Measurements from ENCODE around the gene ASXL1.
A peak's percentile ranks its signal among the peaks of the same experiment; 100 is the strongest.
"Not testable (repeated sequence)": the region's sequence is repeated elsewhere in the genome, so short reads cannot be mapped to it uniquely, and the experiment has no call there.

ASXL1 gene

DNA sequence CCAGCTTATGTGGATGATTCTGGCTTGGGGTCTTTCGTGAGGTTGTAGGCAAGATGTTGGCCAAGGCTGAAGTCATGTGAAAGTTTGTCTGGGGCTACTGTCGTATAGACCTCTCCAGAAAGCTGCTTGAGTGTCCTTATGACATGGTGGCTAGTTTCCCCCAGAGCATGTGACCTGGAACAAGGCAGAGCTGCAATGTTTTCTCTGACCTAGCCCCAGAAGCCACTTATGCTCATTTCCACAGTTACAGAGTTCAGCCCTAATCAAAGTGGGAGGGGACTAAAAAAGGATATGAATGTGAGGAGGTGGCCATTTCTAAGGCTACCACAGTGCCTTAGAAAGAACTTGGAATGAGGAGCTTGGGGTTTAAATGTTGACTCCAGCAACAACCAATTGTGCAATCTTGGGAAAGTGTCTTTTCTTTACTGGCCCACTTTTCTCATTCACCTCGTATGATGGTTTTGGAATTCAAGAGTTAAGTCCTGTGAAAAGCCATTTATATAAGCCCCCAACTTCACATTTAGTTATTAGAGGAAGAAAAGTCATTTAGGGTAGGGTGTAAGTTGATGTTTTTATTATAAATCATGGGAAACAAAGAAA lies 5.9 kb upstream of the ASXL1 start:
- TF ChIP-seq ZC3H10 (CRISPR knock-in tag; IDR thresholded peaks at IDR 0.05) (no peak), CSDC2 (CRISPR knock-in tag; IDR thresholded peaks at IDR 0.05) (no peak)
- TF ChIP-seq, protein P1, sequence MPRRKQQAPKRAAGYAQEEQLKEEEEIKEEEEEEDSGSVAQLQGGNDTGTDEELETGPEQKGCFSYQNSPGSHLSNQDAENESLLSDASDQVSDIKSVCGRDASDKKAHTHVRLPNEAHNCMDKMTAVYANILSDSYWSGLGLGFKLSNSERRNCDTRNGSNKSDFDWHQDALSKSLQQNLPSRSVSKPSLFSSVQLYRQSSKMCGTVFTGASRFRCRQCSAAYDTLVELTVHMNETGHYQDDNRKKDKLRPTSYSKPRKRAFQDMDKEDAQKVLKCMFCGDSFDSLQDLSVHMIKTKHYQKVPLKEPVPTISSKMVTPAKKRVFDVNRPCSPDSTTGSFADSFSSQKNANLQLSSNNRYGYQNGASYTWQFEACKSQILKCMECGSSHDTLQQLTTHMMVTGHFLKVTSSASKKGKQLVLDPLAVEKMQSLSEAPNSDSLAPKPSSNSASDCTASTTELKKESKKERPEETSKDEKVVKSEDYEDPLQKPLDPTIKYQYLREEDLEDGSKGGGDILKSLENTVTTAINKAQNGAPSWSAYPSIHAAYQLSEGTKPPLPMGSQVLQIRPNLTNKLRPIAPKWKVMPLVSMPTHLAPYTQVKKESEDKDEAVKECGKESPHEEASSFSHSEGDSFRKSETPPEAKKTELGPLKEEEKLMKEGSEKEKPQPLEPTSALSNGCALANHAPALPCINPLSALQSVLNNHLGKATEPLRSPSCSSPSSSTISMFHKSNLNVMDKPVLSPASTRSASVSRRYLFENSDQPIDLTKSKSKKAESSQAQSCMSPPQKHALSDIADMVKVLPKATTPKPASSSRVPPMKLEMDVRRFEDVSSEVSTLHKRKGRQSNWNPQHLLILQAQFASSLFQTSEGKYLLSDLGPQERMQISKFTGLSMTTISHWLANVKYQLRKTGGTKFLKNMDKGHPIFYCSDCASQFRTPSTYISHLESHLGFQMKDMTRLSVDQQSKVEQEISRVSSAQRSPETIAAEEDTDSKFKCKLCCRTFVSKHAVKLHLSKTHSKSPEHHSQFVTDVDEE (CRISPR knock-in tag; IDR thresholded peaks at IDR 0.05), result no peak
- ATAC-seq, result no peak

DNA sequence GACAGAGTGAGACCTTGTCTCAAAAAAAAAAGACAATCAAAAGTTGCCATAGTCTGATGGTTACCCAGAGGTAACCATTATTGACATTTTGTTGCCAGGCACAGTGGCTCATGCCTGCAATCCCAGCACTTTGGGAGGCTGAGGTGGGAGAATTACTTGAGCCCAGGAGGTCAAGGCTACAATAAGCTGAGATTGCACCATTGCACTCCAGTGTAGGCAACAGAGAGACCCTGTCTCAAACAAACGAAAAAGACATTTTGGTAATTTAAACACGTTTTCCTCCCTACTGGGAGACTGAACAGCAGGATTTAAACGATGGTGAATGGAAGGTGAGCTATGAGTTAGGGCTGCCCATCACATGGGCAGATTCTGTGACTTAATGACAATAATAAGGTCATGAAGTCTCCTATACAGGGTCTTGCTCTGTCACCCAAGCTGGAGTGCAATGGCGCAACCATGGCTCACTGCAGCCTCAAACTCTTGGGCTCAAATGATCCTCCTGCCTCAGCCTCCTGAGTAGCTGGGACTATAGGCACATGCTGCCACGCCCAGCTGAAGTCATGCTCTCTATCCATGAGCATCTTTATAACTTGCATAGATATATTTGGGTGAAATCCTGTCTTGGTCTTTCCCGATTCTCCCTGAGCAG lies 4.2 kb upstream of the ASXL1 start:
- ATAC-seq, result no peak
- no peak for TF ChIP-seq GLIS3 (CRISPR knock-in tag; IDR thresholded peaks at IDR 0.05)
- no peak for TF ChIP-seq RARB (CRISPR knock-in tag; IDR thresholded peaks at IDR 0.05)

DNA sequence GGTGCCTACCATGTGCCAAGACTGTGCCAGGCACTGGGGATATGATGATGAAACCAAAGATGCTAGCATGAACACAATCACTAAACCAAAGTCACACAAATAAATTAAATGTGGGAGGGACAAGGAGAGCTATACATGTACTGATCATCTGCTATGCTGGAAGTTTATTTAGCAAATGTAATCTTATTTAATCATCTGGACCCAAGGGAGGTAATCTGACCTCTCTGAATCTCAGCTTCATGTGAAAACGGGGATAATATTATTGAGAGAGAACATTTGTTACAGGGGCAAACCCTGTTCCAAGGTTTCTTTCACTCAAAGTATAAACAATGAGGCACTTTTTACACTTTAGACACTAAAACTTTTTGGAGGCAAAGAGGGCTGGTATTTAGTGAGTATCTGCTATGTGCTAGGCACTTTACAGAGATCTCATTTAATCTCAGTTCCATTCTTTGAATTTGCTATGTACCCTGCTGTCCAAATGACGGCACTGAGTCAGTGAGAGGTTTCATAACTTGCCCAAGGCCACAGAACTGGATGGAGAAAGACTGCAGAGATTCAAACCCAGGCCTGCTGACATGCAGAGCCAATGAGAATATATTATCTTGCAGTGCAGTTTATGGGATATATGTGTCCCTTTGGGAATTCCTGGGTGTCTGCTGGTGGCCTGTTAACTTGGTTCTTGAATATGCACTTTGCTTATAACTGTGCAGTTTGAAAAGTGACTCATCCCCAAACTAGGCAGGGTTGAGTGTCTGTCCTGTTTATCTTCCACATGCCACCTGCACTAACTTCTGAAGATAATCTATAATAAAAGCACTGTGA lies 3.3 kb upstream of the ASXL1 start:
- TF ChIP-seq, protein P2, sequence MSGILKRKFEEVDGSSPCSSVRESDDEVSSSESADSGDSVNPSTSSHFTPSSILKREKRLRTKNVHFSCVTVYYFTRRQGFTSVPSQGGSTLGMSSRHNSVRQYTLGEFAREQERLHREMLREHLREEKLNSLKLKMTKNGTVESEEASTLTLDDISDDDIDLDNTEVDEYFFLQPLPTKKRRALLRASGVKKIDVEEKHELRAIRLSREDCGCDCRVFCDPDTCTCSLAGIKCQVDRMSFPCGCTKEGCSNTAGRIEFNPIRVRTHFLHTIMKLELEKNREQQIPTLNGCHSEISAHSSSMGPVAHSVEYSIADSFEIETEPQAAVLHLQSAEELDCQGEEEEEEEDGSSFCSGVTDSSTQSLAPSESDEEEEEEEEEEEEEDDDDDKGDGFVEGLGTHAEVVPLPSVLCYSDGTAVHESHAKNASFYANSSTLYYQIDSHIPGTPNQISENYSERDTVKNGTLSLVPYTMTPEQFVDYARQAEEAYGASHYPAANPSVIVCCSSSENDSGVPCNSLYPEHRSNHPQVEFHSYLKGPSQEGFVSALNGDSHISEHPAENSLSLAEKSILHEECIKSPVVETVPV (CRISPR knock-in tag; IDR thresholded peaks at IDR 0.05), result no peak
- TF ChIP-seq TOX (CRISPR knock-in tag; IDR thresholded peaks at IDR 0.05; ENCODE audit: borderline replicate concordance) (no peak), CSDC2 (CRISPR knock-in tag; IDR thresholded peaks at IDR 0.05) (no peak), ISL1 (CRISPR knock-in tag; IDR thresholded peaks at IDR 0.05) (peak; percentile 56)
- ATAC-seq, result no peak

DNA sequence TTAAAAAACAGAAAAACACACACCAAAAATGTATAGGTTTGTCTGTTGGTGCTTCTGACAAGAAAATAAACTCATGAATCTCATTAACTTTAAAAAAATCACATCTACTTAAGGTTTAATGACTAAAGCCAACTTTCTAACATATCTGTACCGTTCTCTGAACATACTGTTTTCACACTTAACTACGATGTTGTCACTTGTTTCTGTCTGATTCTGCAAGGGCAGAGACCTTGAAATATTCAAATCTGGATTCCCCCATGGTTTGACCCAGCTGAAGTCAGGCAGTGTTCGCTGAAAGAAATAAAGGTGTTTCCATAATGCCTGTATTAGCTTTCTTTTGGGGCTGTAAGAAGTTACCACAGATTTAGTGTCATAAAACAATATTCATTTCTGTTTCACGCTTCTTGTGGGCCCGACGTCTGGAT lies 2.7 kb upstream of the ASXL1 start:
- TF ChIP-seq, protein P1 (CRISPR knock-in tag; IDR thresholded peaks at IDR 0.05), result no peak
- TF ChIP-seq ESRRG (CRISPR knock-in tag; IDR thresholded peaks at IDR 0.05) (no peak), ZFP3 (CRISPR knock-in tag; IDR thresholded peaks at IDR 0.05) (no peak), OSR1 (CRISPR knock-in tag; IDR thresholded peaks at IDR 0.05) (no peak), ZNF70 (CRISPR knock-in tag; IDR thresholded peaks at IDR 0.05) (no peak), ARNTL (CRISPR knock-in tag; IDR thresholded peaks at IDR 0.05; ENCODE audit: borderline replicate concordance, low read depth) (no peak), SNAI2 (CRISPR knock-in tag; IDR thresholded peaks at IDR 0.05) (no peak), ZNF8 (CRISPR knock-in tag; IDR thresholded peaks at IDR 0.05) (no peak), TCF4 (CRISPR knock-in tag; IDR thresholded peaks at IDR 0.05; ENCODE audit: borderline replicate concordance) (no peak), GLIS3 (CRISPR knock-in tag; IDR thresholded peaks at IDR 0.05) (no peak), PPARA (CRISPR knock-in tag; IDR thresholded peaks at IDR 0.05; ENCODE audit: borderline replicate concordance) (no peak), ZFP30 (CRISPR knock-in tag; IDR thresholded peaks at IDR 0.05) (no peak), RARB (CRISPR knock-in tag; IDR thresholded peaks at IDR 0.05) (no peak)
- TF ChIP-seq, protein P3, sequence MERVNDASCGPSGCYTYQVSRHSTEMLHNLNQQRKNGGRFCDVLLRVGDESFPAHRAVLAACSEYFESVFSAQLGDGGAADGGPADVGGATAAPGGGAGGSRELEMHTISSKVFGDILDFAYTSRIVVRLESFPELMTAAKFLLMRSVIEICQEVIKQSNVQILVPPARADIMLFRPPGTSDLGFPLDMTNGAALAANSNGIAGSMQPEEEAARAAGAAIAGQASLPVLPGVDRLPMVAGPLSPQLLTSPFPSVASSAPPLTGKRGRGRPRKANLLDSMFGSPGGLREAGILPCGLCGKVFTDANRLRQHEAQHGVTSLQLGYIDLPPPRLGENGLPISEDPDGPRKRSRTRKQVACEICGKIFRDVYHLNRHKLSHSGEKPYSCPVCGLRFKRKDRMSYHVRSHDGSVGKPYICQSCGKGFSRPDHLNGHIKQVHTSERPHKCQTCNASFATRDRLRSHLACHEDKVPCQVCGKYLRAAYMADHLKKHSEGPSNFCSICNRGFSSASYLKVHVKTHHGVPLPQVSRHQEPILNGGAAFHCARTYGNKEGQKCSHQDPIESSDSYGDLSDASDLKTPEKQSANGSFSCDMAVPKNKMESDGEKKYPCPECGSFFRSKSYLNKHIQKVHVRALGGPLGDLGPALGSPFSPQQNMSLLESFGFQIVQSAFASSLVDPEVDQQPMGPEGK (CRISPR knock-in tag; IDR thresholded peaks at IDR 0.05; ENCODE audit: borderline replicate concordance), result no peak
- TF ChIP-seq, protein P4, sequence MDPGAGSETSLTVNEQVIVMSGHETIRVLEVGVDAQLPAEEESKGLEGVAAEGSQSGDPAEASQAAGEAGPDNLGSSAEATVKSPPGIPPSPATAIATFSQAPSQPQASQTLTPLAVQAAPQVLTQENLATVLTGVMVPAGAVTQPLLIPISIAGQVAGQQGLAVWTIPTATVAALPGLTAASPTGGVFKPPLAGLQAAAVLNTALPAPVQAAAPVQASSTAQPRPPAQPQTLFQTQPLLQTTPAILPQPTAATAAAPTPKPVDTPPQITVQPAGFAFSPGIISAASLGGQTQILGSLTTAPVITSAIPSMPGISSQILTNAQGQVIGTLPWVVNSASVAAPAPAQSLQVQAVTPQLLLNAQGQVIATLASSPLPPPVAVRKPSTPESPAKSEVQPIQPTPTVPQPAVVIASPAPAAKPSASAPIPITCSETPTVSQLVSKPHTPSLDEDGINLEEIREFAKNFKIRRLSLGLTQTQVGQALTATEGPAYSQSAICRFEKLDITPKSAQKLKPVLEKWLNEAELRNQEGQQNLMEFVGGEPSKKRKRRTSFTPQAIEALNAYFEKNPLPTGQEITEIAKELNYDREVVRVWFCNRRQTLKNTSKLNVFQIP (CRISPR knock-in tag; IDR thresholded peaks at IDR 0.05; ENCODE audit: borderline replicate concordance, low read depth), result no peak
- TF ChIP-seq, protein P5, sequence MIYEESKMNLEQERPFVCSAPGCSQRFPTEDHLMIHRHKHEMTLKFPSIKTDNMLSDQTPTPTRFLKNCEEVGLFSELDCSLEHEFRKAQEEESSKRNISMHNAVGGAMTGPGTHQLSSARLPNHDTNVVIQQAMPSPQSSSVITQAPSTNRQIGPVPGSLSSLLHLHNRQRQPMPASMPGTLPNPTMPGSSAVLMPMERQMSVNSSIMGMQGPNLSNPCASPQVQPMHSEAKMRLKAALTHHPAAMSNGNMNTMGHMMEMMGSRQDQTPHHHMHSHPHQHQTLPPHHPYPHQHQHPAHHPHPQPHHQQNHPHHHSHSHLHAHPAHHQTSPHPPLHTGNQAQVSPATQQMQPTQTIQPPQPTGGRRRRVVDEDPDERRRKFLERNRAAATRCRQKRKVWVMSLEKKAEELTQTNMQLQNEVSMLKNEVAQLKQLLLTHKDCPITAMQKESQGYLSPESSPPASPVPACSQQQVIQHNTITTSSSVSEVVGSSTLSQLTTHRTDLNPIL (CRISPR knock-in tag; IDR thresholded peaks at IDR 0.05; ENCODE audit: low read depth), result no peak
- no peak for ATAC-seq

DNA sequence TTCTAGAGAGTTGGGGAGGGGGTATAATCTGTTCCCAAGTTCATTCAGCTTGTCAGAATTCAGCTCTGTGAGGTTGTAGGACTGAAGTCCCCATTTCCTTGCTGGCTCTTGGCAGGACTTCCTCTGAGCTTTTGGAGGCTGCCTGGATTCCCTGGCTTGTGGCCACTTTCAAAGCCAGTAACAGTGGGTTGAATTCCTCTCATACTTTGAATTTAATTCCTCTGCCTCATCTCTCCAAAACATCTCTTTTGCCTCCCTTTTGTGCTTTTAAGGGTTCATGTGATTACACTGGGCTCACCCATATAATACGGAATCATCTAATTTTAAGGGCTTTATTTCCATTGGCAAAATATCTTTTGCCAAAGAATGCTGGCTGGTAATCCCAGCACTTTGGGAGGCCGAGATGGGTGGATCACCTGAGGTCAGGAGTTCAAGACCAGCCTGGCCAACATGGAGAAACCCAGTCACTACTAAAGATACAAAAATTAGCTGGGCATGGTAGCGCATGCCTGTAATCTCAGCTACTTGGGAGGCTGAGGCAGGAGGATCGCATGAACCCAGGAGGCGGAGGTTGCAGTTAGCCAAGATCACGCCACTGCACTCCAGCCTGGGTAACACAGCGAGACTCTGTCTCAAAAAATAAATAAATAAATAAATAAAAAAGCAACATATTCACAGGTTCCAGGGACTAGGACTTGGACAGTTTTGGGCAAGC lies 2.1 kb upstream of the ASXL1 start:
- not testable (repeated sequence) for ATAC-seq
